Ishikawa (cell line): ENCODE measurements around the gene KRT13.

Source experiments
- CEBPB ChIP-seq: IDR thresholded peaks from 2 replicates; pipeline ENCODE4 v1.6.1; 2012
- CREB1 ChIP-seq: IDR thresholded peaks from 2 replicates; pipeline ENCODE4 v1.6.1; 2012; ENCODE audit warnings: low read depth
- EGR1 ChIP-seq: IDR thresholded peaks from 2 replicates; pipeline ENCODE4 v1.6.1; 2012
- EP300 ChIP-seq: IDR thresholded peaks from 2 replicates; pipeline ENCODE4 v1.6.1; 2012; ENCODE audit warnings: borderline replicate concordance
- FOXM1 ChIP-seq: IDR thresholded peaks from 2 replicates; pipeline ENCODE4 v1.6.1; 2012; ENCODE audit warnings: low read depth, borderline replicate concordance
- MAX ChIP-seq: IDR thresholded peaks from 2 replicates; pipeline ENCODE4 v1.6.1; 2012
- RAD21 ChIP-seq: IDR thresholded peaks from 2 replicates; pipeline ENCODE4 v1.6.1; 2012; ENCODE audit warnings: low read depth
- REST ChIP-seq: IDR thresholded peaks from 2 replicates; pipeline ENCODE4 v1.6.1; 2012; ENCODE audit warnings: low read depth, mild to moderate bottlenecking
- TAF1 ChIP-seq: IDR thresholded peaks from 2 replicates; pipeline ENCODE4 v1.6.1; 2012; ENCODE audit warnings: low read depth, mild to moderate bottlenecking
- TCF12 ChIP-seq: IDR thresholded peaks from 2 replicates; pipeline ENCODE4 v1.6.1; 2012; ENCODE audit warnings: low read depth
- TEAD4 ChIP-seq: IDR thresholded peaks from 2 replicates; pipeline ENCODE4 v1.6.1; 2012
- YY1 ChIP-seq: IDR thresholded peaks from 2 replicates; pipeline ENCODE4 v1.6.1; 2012; ENCODE audit warnings: low read depth
- ZBTB7A ChIP-seq: IDR thresholded peaks from 2 replicates; pipeline ENCODE4 v1.6.1; 2012; ENCODE audit warnings: low read depth
- TF ChIP-seq, protein P1 (sequence below): IDR thresholded peaks from 2 replicates; pipeline ENCODE4 v1.6.1; 2012

KRT13 gene

DNA sequence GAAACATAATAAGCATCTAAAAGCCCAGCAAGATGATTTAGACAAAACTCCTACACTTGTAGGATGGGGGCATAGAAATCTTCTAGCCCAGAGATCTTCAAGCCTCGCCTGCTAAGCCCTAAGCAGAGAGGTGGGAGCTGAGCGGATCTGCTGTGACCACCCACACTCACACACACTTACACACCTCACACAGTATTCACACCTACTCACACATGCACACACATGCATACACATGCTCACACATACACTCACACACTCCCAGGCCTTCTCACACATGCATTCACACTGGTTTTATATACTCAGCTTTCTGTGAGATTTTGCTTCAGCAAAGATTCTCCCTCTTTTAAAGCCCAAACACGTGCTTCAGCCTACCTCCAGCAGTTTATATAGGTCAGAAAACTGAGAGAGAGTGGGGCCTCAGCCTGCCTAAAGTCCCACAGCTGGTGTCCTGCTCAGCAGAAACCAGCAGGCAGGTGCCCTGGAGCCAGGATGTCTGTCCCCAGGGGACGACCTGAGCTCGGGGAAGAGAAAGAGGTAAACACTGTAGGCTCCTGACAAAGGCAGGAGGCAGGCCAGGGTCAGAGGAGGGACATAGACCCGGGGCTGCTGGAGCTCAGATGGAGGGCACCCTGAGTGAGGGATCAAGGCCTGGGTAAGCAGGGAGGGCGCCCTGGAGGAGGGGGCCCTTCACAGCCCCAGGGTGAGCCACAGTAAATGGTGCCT is 34.7 kb upstream of the KRT13 start:
- no peak for TF ChIP-seq FOXM1
- TF ChIP-seq TAF1, result no peak

DNA sequence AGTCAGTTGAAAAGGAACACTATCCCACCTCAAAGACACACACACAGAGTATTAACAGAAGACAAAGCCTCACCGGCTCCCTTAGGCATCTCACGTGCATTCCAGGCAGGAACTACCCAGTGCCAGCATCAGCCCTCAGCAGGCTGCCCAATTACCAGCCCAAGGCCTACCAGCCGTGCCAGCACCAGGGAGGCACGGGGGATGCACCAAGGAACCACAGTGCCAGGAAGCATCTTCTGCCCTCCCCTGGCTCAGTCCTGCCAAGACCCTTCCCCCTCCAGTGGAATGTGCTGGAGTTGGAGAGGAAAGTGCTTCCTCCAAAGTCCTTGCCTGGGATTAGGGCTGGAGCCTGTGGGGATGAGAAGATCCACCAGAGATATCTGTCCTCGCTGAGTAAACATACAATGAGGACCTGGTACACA is 33.7 kb upstream of the KRT13 start:
- TF ChIP-seq REST (no peak), YY1 (no peak), TAF1 (no peak), ZBTB7A (no peak), FOXM1 (no peak), MAX (no peak), CEBPB (no peak)
- TF ChIP-seq, protein P1, sequence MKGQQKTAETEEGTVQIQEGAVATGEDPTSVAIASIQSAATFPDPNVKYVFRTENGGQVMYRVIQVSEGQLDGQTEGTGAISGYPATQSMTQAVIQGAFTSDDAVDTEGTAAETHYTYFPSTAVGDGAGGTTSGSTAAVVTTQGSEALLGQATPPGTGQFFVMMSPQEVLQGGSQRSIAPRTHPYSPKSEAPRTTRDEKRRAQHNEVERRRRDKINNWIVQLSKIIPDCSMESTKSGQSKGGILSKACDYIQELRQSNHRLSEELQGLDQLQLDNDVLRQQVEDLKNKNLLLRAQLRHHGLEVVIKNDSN, result no peak

GRCh38 chr17:41538565-41538991 is 33.2 kb upstream of the KRT13 start:
- TF ChIP-seq ZBTB7A (no peak), MAX (no peak), TAF1 (no peak), YY1 (no peak), EGR1 (no peak), EP300 (no peak), TCF12 (no peak), RAD21 (no peak), REST (no peak), TEAD4 (no peak), CEBPB (no peak), CREB1 (no peak)
- TF ChIP-seq, protein P1, result no peak

DNA sequence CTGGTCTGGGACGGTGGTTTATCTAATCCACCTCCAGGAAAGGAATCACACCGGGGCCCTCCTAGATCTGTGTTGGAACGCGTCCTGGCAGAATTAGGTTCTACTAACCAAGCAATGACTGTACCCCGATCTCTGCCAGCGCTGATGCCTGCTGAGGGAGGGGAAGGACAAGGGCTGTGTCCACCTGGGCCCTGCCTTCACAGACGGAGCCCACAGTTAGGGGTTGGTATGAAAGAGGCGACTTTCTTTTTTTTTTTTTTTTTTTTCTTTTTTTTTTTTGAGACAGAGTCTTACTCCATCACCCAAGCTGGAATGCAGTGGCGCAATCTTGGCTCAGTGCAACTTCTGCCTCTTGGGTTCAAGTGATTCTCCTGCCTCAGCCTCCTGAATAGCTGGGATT is 32.6 kb upstream of the KRT13 start:
- TF ChIP-seq CEBPB (peak; percentile 77), TAF1 (no peak)

DNA sequence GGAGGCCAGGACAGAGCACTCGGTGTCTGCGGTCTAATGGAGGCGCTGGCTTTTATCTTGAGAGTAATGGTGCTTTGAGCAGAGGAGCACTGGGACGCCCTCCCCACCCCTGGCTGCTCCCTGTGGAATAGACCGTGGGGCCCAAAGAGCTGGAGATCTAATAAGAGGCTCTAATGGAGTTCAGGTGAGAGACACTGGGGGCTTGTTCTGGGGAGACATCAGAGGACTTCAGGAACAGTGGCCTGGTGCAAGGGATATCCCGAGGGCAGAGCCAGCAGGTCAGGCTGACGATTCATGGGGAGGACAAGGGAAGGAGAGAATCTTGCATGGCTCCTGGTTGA is 32.2 kb upstream of the KRT13 start:
- no peak for TF ChIP-seq EGR1
- no peak for TF ChIP-seq FOXM1
- TF ChIP-seq RAD21, result no peak
- TF ChIP-seq MAX, result no peak

DNA sequence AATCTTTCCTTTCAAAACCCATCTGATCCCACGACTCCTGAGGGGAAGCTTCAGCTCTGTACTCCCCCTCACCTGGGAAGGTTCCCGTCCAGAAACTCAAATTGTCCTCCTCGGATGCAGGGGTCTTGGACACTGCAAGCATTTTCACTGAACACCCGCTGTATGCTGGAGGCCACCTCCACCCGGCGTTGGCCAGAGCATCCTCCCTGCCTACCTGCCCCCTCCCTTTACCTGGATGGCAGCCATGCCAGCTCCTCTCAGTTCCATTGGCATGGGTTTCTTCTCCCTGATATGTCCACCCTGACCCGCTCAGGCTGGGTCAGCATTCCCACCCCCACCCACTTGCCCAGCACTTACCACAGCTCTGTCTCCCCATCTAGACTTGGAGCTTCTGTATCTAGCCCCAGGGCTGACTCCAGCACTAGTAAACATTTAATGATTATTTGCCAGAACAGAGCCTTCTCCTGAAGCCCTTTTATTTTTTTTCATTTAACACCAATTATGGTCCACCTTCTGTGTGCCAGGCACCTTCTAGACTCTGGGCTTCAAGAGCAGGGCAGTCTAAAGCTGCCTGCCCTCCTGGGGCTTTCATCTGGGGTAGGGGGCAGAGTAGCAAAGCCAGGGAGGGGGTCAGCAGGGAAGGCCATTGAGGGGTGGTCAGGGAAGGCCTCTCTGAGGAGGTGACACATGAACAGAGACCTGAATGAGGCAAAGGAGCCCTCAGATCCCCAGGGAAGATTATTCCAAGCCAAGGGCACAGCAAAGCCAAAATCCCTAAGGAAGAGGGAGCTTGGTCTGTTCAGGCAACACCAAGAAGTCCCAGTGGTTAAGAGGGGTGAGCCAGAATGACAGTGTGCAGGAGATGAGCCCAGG is 31.6 kb upstream of the KRT13 start:
- no peak for TF ChIP-seq YY1
- TF ChIP-seq RAD21, result no peak
- TF ChIP-seq, protein P1, result no peak
